HS-27A (cell line): ENCODE measurements around the gene SLC25A29.
"Not testable (repeated sequence)": the region's sequence is repeated elsewhere in the genome, so short reads cannot be mapped to it uniquely, and the experiment has no call there.

ENCODE experiments used
- DNase-seq: peaks from one replicate; pipeline ENCODE4 v3.0.0-alpha.2; 2012; ENCODE audit warnings: low read depth, missing footprints

SLC25A29 gene, protein sequence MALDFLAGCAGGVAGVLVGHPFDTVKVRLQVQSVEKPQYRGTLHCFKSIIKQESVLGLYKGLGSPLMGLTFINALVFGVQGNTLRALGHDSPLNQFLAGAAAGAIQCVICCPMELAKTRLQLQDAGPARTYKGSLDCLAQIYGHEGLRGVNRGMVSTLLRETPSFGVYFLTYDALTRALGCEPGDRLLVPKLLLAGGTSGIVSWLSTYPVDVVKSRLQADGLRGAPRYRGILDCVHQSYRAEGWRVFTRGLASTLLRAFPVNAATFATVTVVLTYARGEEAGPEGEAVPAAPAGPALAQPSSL

DNA sequence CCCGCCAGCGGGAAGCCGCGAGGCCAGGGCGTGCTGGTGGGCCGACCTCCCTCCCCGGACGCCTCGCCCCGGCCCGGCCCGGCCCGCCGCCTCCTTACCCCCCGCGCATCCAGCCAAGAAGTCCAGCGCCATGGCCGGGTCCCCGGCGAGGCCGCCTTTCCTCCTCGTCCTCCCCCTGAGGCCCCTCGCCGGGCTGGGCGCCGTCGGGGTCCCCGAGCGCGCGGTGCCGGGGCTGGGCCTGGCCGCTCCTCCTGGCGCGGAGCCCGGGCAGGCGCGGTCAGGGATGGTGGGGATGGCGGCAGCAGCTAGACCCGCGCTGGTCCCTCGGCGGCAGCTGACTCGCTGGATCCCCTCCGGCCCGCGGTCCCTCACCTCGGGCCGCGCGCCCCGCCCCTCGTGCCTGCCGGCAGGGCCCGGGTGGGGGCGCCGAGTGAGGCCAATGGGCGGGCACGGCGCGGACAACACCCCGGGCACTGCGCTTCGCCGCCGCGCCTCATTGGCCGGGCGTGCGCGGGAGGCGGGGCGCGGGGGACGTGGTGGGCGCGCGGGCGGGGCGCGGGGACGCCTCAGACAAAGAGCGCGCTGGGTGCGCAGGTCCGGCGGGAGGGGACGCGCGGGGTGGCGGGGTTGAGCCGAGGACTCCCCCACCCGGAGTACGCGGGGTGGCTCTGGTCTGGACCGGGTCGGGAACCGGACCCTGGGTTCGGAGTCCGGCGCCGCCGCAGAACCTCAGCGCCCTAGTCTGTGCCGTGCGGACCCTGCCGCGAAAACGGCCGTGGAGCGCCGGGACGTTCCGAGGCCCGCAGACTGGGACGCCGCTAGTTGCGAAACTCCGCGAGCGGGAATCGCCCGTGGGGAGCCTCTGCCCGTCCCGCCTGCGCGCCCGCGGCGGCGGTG is at the start of gene SLC25A29:
Gene SLC25A29 (minus strand): TSS at position 344 of the 897 bp plus-strand sequence. CDS start 212 bp downstream, at position 132.
- peak; percentile 42 for DNase-seq

DNA sequence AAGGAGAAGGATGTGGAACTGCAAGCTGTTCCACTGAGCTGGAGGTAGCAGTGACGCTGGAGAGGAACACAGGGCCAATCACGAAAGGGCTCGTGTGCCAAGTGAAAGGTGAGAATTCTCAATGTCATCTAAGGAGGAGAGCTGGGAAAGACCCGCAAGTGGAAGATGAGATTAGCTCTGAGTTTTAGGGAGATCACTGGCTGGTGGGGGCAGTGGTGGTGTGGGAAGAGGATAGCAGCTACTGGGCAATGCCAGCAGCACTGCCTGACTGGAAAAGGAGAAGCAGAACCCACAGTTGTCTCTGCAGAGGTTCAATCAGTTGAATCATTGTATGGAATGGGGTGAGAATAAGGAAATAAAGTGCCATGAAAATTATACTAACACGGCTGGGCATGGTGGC is 44.7 kb upstream of the SLC25A29 start:
- no peak for DNase-seq

DNA sequence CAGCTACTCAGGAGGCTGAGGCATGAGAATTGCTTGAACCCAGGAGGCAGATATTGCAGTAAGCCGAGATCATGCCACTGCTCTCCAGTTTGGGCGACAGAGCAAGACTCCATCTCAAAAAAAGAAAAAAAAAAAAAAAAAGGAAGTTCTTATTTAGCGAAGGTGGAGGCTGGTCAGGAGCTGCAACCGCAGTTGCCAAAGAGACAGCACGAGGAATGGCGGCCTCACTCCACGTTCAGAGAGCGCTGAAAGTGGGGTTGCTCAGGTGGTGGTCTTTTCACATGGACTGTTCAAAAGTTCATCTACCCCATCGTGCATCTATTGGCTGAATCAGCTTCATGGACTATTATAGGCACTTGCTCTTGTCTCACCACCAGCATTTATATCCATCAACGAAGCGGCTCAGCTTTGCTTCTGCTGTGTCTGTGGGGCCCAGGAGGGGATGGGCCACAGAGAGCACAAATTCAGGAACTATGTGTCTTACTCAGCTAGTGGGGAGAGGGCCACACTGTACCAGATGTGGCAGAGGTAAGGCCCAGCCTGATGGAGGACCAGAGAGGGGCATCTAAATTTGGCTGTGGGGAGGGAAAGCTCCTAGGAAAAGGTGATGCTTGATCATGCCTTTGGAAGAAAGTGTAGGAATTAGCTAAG is 44.2 kb upstream of the SLC25A29 start:
- DNase-seq: no peak

DNA sequence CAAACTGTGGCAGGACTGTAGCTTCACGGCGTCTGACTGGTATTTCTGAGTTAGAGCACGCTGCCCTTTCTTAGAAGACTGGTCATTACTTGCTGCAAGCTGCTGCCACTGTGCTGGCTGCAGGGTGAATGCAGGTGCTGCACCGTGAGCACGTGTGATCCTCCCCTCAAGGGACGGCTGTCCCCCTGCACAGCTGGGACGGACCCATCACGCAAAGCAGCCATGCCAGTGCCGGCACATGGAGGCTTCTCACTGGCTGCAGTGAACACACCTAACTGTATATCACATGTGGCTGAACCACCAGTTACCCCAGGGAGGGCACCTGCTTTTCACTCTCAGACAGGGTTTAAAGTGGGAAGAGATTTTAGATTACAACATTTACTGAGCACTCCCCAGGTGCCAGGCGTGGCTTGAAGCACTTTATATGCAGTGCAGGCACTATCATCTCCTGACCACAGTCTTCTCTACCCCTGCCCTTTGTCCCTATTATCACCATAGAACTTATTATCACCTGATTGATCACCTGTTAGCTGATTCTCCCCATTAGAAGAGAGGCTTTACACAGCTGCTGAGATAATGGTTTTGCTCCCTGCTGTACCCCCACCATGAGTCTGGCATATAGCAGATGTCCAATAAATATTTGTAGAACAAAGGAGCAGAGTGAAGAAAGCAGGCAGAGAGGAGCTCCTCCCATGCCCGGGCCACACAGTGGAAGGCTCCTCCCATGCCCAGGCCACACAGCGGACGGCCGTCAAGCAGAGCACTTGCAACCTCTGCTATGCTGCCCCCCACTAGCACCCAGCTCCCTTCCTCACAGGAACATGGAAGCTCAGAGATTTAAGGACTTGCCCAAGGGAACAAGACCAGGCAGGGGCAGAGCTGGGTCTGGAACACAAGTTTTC is 42.8 kb upstream of the SLC25A29 start:
- DNase-seq: no peak

DNA sequence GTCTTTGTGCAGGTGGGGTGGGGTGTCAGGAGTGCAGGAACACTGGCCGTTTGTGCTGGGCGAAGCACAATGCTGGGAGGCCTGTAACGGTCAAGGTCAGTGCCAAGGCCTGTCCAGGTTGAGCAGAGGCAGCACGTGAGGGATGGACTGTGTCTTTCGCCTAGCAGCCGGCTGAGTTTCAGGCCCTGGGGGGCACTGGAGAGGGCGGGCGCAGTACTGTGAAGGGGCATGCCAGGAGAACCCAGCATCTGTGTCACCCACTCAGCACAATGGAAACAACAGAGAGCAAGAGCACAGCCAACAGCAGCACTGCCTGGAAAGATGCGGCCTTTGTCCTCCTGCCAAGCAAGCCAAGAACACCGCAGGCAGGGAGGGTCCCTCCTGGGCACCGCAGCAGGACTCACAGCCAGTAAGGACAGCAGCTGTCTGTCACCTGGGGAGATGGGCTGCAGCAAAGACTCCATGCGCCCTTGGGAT is 42.0 kb upstream of the SLC25A29 start:
- no peak for DNase-seq

DNA sequence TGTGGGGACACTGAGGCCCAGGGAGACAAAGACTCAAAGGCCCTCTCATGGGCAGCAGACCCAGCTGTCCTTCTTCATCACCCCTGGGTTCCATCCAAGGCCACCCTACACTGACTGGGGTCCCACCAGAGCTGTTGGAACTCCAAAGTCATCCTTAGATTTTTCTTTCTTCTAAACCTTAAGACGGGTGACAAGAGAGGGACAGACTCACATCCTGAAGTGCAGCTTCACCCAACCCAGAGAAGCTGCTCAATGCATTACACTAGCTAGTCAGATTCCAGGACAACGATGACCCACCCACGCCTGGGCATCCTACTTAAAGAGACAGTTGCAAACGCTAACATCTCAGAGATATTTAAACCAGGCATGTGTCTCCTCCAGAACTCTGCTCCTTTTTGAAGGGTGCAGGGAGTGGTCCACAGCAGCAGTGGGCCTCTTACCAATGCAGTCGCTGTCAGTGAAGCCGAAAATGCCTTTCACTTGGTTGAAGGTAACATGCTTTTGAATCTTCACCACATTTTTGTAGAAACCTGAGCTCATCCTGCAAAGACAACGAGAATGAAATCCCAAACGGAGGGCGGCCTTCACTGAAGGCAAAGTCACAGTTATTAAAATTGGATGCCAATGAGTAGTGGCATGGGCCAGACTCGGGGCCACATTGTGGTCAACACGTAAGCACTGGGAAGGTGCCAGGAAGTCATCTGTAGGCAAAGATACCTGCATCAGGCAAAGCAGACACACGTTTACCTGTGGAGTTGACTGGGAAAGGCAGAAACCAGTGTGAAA is 40.3 kb upstream of the SLC25A29 start:
- no peak for DNase-seq

DNA sequence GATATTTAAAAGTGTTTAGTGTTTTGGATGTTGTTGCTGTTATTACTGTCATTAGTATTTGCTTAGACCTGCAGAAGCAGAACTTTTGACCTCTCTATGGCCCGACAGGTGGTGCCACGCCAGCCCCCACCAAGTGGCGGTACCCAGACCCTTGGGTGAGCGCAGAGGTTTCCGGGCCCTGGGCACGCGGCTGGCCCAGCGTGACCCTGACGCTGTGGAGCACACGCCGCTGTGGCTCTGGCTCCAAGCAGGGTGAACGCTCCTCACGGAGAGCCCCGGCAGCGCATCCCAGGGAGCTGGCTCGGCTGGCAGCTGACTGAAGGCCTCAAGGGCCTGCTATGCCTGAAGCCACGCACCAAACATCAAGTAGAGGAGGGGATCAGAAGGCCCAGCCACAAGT is 39.5 kb upstream of the SLC25A29 start:
- no peak for DNase-seq

DNA sequence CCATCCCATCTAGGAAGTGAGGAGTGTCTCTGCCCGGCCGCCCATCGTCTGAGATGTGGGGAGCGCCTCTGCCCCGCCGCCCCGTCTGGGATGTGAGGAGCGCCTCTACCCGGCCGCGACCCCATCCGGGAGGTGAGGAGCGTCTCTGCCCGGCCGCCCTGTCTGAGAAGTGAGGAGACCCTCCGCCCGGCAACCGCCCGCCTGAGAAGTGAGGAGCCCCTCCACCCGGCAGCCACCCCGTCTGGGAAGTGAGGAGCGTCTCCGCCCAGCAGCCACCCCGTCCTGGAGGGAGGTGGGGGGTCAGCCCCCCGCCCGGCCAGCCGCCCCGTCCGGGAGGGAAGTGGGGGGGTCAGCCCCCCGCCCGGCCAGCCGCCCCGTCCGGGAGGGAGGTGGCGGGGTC is 38.4 kb upstream of the SLC25A29 start:
- DNase-seq: not testable (repeated sequence)

DNA sequence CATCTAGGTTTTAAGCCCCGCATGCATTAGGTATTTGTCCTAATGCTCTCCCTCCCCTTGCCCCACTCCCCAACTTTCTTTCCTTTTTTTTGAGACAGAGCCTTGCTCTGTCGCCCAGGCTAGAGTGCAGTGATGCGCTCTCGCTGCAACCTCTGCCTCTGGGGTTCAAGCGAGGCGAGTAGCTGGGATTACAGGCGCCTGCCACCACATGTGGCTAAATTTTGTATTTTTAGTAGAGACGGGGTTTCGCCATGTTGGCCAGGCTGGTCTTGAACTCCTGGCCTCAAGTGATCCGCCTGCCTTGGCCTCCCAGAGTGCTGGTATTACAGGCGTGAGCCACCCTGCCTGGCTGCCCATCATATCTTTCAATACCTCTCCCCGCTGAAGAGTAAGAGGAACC is 36.6 kb upstream of the SLC25A29 start:
- not testable (repeated sequence) for DNase-seq

DNA sequence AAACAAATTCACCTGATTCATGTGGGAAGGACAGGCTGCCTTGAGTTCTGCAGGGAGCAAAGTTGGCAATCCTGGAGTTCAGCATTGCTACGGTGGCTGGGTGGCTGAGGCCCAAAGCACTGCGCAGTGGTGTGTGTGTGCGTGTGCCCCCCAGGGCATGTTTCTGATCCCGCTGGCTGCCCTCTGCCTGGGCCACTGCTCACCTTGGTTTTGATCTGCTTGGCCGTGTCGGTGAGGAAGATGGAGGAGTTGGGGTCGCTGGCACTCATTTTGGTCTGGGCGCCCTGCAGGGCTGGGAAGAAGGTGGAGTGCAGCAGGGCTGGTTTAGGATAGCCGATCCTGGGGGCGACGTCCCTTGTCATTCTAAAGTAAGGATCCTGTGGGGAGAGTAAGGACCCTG is 36.0 kb upstream of the SLC25A29 start:
- no peak for DNase-seq

DNA sequence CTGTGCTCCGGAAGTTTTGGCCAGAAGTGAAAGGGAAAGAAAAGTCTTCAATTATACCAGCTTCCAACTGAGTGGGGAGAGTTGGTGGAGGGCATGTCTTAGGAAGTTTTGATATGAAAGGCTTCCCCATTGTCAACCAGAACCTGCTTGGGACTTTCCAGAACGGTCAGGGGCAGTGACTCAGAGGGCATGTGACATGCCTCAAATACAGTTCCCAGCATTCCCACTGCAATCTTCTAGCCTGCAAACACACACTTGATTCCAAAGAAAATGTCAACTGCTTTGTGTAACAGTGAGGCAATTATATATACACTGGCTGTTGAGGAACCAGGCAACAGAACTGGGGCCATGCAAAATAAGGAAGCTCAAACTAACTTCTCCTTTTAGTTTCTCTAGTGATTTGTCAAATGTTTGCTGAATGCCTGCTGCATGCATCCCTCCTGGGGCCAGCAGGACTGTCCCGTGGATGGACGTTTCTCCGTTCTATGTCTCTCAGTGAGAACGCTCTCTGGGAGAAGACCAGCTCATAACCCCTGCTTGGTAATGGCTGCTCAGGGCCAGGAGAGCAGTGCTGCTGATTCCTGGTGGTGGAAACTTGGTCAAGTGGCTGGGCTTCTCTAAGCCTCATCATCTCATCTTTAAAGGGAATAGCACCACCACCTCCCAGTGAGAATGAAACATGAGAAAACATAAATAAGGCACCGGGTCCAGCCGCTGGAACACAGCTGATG is 35.2 kb upstream of the SLC25A29 start:
- peak; percentile 8 for DNase-seq

DNA sequence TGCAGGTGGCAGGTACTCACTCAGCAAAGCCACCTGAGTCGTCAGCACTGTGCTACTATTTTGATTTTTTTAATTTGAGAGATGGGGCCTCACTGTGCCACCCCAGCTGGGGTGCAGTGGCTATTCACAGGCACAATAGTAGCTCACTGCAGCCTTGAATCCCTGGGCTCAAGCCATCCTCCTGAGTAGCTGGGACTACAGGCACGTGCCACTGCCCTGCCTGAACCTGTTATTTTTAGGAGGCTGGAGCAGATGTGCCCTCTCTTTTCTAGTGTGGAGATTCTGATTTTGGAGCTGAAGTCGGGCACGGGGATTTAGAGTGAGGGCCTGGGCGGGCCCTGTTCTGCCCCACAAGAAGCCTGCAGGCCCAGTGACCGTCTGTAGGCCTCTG is 34.2 kb upstream of the SLC25A29 start:
- DNase-seq: no peak

DNA sequence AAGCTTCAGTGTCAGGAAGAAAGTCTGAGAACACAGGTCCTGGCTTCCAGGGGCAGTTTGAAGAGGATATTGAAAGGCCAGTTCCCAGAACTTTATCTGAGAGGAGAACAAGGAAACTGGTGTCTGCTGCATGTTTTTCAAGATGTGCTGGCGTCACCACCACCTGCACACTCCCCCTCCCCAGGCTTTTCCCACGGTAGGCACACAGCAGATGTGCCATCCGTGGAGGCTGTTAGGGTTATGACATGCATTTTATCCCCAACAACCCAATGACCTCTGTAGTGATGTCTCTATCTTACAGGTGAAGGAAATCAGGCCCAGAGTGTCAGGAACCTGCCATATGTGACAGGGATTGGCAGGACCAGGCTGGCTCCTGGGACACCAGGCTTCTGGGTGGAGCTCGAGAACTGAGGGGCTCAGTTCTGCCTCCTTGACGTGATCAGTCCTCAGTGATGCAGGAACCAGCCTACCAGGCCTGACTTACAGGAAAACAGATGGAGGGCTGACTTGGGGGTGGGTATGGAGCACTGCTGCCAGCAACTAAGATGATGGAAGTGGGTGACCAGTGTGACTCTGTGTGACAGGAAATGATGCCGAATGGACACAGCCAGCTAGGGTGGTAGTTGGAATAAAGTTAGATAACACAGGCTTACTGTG is 33.6 kb upstream of the SLC25A29 start:
- DNase-seq: no peak

DNA sequence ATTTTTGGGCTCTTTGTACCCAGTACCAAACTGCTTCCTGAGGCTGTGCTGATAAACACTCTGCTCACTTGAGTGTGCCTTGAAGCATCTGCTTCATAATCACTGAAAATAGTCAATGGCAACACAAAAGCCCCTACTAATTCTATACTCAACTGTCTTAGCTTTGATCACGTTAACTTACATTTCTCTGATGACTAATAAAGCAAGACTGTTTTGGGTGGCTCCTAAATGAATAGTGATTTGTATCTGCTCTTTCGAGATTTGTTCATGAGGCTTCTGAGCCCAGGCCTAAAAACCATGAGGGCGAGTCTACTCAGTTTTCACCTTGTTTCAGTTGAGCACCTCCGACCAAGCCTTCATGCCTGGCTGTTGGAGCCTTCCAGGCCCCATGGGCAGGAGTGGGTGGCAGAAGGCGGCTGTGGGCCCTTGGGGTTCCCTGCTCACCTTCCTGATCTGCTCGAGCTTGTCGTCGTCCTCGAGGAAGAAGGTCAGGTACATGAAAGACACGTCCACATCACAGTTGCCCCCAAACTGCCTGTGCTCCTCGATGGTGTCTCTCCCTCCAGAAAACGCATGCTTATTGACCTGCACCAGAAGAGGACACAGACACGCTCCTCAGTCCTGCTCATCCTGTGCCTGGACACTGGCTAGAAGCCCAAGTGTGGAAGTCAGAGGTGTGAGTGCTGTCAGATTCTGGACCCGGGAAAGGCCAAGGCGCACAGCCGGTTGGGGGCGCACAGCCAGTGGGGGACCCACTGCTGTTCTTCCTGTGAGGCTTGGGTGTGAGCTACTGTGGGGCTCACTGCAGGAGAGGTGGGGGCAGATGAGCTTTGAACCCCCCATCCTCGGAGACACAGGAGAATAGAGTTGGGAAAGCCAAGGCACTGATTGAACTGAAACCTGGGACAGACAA is 30.6 kb upstream of the SLC25A29 start:
- DNase-seq: no peak

DNA sequence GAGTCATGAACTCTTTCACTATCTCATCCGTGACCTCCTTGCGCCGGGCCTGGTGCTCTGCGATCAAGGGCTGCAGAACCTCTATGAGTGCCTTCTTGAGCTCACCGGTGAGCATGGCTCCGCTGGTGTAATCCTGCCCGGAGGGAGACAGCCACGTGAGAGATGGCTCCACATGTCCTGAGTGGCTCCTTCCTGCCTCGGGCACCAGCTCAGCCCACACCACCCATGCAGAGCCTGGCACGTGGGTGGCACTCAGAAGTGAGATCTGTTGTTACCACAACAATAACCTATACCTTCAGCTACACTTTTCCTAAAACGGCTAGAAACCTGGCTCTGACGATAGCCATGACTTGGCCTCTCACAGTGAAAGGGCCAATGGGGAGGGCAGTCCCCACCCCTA is 28.7 kb upstream of the SLC25A29 start:
- DNase-seq: no peak

DNA sequence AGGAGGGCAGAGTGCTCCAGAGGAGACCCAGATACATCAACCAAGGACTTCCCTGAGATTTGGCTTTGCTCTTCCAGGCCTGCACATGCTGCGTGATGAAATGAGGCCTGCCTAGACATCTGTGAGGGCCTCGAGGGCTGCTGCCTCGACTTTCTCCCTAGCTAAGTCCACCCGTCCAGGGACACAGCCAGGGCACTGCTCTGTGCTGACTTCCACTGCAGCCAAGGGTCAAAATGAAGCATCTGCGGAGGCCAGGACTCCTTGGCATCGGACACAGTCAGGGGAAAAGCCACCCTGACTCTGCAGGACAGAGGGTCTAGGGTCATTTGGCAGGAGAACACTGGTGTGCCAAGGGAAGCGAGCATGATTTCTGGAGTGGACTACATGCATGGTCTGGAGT is 27.6 kb upstream of the SLC25A29 start:
- no peak for DNase-seq

DNA sequence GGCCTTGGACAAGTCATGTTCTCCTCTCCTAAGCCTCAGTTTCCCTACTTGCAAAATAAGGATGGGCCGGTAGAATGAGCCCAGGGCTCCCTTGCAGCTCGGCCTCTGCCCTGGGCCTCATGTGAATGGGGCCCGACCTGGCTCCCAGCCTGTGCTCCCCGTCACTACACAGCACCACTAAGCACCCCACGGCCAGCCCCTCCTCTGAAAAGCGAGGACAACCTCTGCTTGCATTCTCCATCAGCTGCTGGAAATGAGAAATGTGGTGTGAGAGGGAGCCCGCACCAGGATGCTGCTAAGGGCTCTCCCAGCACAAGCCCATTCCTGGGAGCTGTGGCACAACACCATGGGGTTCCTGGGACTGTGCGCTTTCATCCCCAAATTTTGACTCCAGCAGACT is 27.1 kb upstream of the SLC25A29 start:
- no peak for DNase-seq

DNA sequence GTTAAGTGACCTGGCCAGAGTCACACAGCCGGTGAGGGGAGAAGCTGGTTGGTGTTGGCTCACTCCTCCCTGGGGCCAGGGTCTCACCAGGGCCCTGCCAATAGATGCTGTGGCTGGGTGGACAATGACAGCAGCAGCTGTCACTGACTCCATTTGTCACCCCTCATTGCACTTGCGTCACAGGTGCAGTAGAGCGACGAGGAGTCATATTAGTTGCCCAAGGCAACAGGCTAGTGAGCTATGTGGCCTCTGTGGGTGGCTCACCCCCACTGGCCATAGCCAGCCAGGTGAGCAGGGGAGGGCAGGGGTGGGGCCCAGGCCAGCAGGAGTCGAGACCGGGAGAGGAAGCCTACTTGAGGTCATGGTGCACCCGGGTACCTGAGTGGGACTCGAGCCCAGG is 26.6 kb upstream of the SLC25A29 start:
- no peak for DNase-seq
